ENCODE measurements around the gene JARID2. TPM values are rescaled to one million over a fixed set of nuclear protein-coding genes. Genes with fewer than 3 reads are reported as not detected.

JARID2 gene
- polyA plus RNA-seq, 1 donor (not counting 4 experiments of a cell fraction or from before 2014, with no cell fraction given), result 11.0 TPM

- TF ChIP-seq EZH2 (IDR thresholded peaks at IDR 0.05; ENCODE audit: low read length), result no peak
- TF ChIP-seq CTCF (optimal IDR thresholded peaks at IDR 0.05 in 1 of 3, IDR thresholded peaks at IDR 0.05 in 1 of 3, conservative IDR thresholded peaks at IDR 0.05 in 1 of 3; ENCODE audit: extremely low read depth in 1 of 3, insufficient read depth in 2 of 3, low read length in 3 of 3), result no peak
- Histone ChIP-seq H3K27me3 (ENCODE audit: control insufficient read depth, extremely low read depth, insufficient read depth, low read length) (no peaks in the 10 kb centered on the region), H3K36me3 (ENCODE audit: control insufficient read depth in 2 of 2, extremely low read depth in 1 of 2, insufficient read depth in 2 of 2, low read length in 2 of 2) (peaks cover 0 to 6% of the 10 kb centered on the region in 2 experiments), H3K9me1 (ENCODE audit: control insufficient read depth, extremely low read depth, insufficient read depth, low read length) (no peaks in the 10 kb centered on the region), H2AFZ (ENCODE audit: control insufficient read depth, low read length) (no peak overlapping the region), H3K4me3 (ENCODE audit: control insufficient read depth in 2 of 3, extremely low read depth in 1 of 3, insufficient read depth in 2 of 3, low read depth in 1 of 3, low read length in 3 of 3) (no peak overlapping the region), H3K9ac (ENCODE audit: control insufficient read depth, extremely low read depth, insufficient read depth, low read length) (no peak overlapping the region), H3K79me2 (ENCODE audit: control insufficient read depth, insufficient read depth, low read length) (peaks cover 90% of the 10 kb centered on the region), H4K20me1 (ENCODE audit: control insufficient read depth, extremely low read depth, insufficient read depth, low read length) (peaks cover 3% of the 10 kb centered on the region), H3K4me2 (ENCODE audit: control insufficient read depth, extremely low read depth, insufficient read depth, low read depth, low read length) (no peak overlapping the region), H3K9me3 (ENCODE audit: control insufficient read depth, low read depth, low read length) (no peaks in the 10 kb centered on the region), H3K27ac (ENCODE audit: control insufficient read depth, insufficient read depth, low read length) (no peak overlapping the region), H3K4me1 (ENCODE audit: control insufficient read depth, extremely low read depth, insufficient read depth, low read length) (no peaks in the 10 kb centered on the region)
- dilution Hi-C loops (cut with MboI; ENCODE audit: extremely low pct_ligation_motif_present, low sequenced_read_pairs), result no loop called here
- FAIRE-seq (no peak), DNase-seq (ENCODE audit: low read depth, low spot score) (no peak)
Observed at GRCh38 chr6:15359335-15359862, 113.5 kb downstream of the JARID2 start.

GRCh38 chr6:15360300-15360699, 114.4 kb downstream of the JARID2 start:
- Histone ChIP-seq H3K27ac (ENCODE audit: control insufficient read depth, insufficient read depth, low read length) (no peak overlapping the region), H3K4me3 (ENCODE audit: control insufficient read depth in 2 of 3, extremely low read depth in 1 of 3, insufficient read depth in 2 of 3, low read depth in 1 of 3, low read length in 3 of 3) (no peak overlapping the region), H3K4me2 (ENCODE audit: control insufficient read depth, extremely low read depth, insufficient read depth, low read depth, low read length) (no peak overlapping the region), H3K4me1 (ENCODE audit: control insufficient read depth, extremely low read depth, insufficient read depth, low read length) (no peaks in the 10 kb centered on the region), H3K27me3 (ENCODE audit: control insufficient read depth, extremely low read depth, insufficient read depth, low read length) (no peaks in the 10 kb centered on the region), H3K9me1 (ENCODE audit: control insufficient read depth, extremely low read depth, insufficient read depth, low read length) (no peaks in the 10 kb centered on the region), H3K79me2 (ENCODE audit: control insufficient read depth, insufficient read depth, low read length) (peaks cover 88% of the 10 kb centered on the region), H3K9me3 (ENCODE audit: control insufficient read depth, low read depth, low read length) (no peaks in the 10 kb centered on the region), H3K36me3 (ENCODE audit: control insufficient read depth in 2 of 2, extremely low read depth in 1 of 2, insufficient read depth in 2 of 2, low read length in 2 of 2) (peaks cover 0 to 6% of the 10 kb centered on the region in 2 experiments), H3K9ac (ENCODE audit: control insufficient read depth, extremely low read depth, insufficient read depth, low read length) (no peak overlapping the region), H4K20me1 (ENCODE audit: control insufficient read depth, extremely low read depth, insufficient read depth, low read length) (peaks cover 3% of the 10 kb centered on the region), H2AFZ (ENCODE audit: control insufficient read depth, low read length) (no peak overlapping the region)
- DNase-seq (ENCODE audit: low read depth, low spot score) (no peak), FAIRE-seq (no peak)
- dilution Hi-C loops (cut with MboI; ENCODE audit: extremely low pct_ligation_motif_present, low sequenced_read_pairs), result no loop called here
- TF ChIP-seq CTCF (optimal IDR thresholded peaks at IDR 0.05 in 1 of 3, IDR thresholded peaks at IDR 0.05 in 1 of 3, conservative IDR thresholded peaks at IDR 0.05 in 1 of 3; ENCODE audit: extremely low read depth in 1 of 3, insufficient read depth in 2 of 3, low read length in 3 of 3) (no peak), EZH2 (IDR thresholded peaks at IDR 0.05; ENCODE audit: low read length) (no peak)

Data from keratinocyte (primary cell).